Measurements from ENCODE around the gene GRAMD1A. TPM values are rescaled to one million over a fixed set of nuclear protein-coding genes. Genes with fewer than 3 reads are reported as not detected.

The GRAMD1A gene
- total RNA-seq, 3 donors from 2014 or later, result 30.6 to 56.0 (median 38.6) TPM

DNA sequence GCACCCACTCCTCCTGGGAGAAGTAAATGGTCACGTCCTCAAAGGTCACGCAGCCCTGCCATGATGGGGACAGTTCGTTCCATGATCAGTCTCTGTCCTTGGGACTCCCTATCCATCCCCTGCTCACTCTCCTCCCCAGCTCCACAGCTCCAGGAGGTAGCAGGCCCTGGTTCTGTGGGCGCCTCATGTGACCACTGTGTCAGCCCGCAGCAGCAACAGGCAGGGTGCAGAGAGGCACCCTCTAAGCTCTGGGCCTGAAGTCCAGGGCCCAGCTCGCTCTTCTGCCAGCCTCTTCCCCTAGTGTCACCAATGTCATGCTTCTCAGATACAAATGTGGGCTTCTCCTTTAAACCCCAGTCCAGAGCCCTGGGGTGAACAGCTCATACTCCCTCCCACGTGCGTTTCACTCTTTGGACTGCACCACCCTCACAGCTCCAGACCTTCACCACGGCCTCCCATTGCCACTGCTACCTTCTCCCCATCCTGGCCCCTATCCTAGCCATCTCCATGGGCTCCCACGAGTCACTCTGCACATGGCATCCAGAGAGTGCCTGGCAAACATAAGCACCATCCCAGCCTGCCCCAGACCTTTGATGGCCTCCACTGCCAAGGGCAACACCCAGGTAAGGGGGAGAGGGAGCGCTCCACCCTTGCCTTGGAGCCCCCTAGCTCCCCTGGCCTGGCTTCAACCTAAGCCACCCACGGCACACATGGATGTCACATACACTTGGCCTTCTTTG is 39.0 kb upstream of the GRAMD1A start:
- Histone ChIP-seq H3K27me3 (no peaks in the 10 kb centered on the region), H3K36me3 (peaks cover 30% of the 10 kb centered on the region), H3K9me3 (peaks cover 49 to 57% of the 10 kb centered on the region in 2 donors), H3K4me1 (peaks cover 0 to 8% of the 10 kb centered on the region in 2 donors), H3K4me3 (no peak overlapping the region), H3K27ac (no peak overlapping the region)
- intact Hi-C loops (cut with DNase I; ENCODE audit: low total_unique reads), result no loop called here
- TF ChIP-seq POLR2AphosphoS5 (IDR thresholded peaks at IDR 0.05) (no peak), POLR2A (IDR thresholded peaks at IDR 0.05) (no peak)
- TF ChIP-seq, protein P1, sequence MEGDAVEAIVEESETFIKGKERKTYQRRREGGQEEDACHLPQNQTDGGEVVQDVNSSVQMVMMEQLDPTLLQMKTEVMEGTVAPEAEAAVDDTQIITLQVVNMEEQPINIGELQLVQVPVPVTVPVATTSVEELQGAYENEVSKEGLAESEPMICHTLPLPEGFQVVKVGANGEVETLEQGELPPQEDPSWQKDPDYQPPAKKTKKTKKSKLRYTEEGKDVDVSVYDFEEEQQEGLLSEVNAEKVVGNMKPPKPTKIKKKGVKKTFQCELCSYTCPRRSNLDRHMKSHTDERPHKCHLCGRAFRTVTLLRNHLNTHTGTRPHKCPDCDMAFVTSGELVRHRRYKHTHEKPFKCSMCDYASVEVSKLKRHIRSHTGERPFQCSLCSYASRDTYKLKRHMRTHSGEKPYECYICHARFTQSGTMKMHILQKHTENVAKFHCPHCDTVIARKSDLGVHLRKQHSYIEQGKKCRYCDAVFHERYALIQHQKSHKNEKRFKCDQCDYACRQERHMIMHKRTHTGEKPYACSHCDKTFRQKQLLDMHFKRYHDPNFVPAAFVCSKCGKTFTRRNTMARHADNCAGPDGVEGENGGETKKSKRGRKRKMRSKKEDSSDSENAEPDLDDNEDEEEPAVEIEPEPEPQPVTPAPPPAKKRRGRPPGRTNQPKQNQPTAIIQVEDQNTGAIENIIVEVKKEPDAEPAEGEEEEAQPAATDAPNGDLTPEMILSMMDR (IDR thresholded peaks at IDR 0.05), result no peak
- DNase-seq (ENCODE audit: low spot score in 2 of 2), result no peak

DNA sequence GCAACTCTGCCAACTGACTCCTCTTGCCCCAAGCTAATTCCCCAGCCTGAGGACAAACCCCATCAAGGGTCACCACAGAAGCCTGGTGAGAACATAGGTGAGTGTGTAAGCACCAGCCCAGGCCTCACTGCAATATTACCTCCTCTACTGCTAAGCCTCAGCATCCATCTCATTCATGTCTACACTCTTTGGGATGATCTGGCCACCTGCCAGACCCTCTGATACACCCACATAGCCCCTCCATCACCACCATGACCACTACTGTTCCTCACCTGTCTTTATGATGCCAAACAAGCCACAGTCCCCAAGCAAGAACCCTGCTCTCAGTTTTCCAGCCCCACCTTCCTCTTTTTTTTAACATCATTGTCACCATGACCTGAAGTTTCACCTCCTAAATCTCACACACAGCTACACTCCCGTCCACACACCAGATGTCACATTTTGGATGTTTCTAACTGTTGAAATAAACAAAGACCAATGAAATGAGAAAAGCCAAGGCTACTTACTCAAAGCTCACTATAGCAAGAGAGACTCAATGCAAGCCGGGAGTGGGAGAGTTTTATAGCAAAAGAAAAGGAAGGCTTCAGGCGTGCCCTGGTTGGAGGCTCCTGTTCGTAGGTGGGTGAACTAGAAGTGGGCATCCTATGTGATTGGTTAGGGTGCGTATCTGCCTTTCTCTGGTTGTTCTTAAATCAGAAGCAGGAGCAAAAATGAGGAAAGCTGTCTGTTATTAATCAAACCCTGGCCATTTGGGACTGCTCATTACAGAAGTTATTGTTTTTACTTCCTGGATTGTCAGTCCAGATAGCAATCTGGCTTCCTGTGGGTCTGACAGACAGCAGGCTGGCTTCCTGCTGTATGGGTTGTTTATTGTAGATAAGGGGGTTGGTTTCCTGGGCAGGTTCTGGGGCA is 38.1 kb upstream of the GRAMD1A start:
- Histone ChIP-seq H3K4me3 (peak overlapping the region in 2 of 3 donors; percentile 95), H3K4me1 (peaks cover 0 to 8% of the 10 kb centered on the region in 2 donors), H3K9me3 (peaks cover 44 to 48% of the 10 kb centered on the region in 2 donors), H3K27me3 (no peaks in the 10 kb centered on the region), H3K27ac (peak overlapping the region; percentile 60 to 75), H3K36me3 (peaks cover 30% of the 10 kb centered on the region)
- TF ChIP-seq POLR2AphosphoS5 (IDR thresholded peaks at IDR 0.05) (peak in 1 of 3 donors; percentile 37), POLR2A (IDR thresholded peaks at IDR 0.05) (no peak)
- intact Hi-C loops (cut with DNase I; ENCODE audit: low total_unique reads), result no loop called here
- no peak for DNase-seq (ENCODE audit: low spot score in 2 of 2)

DNA sequence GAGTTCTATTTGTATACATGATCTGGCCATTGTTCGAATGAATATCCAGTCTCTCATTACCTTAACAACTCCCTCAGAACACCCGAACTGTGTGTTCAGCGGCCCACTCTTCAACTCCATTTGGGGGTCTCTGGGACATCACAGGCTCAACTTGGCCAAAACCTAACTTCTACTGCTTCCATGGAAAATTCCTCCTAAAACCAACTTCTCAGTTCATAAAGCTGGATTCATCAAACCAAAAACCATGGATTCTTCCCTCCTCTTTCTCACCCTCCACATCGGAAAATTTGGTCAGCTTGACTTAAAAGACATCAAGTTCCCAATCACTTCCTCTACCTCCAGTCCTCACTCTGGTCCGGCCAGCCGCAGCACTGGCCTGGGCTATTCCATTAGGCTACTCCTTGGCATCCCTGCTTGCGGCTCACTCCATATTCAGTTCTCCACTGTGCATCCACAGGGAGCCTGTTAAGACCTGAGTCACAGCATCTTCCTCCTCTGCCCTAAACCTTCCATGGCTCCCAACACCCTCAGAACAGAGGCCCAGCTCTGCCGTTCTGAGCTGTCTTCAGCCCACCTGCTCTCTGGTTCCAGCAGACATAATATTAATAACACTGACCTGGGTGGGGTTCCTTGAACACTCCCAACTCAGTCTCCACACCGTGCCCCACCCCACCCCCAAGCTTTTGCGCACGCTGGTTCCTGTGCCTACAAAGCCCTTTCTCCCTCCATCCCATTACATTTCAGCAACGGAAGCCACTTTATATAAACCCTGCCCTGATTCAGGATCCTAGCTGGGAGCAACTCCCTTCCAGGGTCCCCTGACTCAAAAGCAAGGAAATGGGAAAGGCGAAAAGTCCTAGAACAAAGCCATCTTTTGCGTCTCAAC is 37.2 kb upstream of the GRAMD1A start:
- intact Hi-C loops (cut with DNase I; ENCODE audit: low total_unique reads), result no loop called here
- peaks cover 39% of the 10 kb centered on the region in 2 donors for H3K9me3 ChIP-seq
- no peaks in the 10 kb centered on the region for H3K27me3 ChIP-seq
- H3K4me1 ChIP-seq, result peaks cover 0 to 8% of the 10 kb centered on the region in 2 donors
- peak overlapping the region; percentile 60 to 75 for H3K27ac ChIP-seq
- DNase-seq (ENCODE audit: low spot score in 2 of 2), result no peak
- no peak for TF ChIP-seq POLR2A (IDR thresholded peaks at IDR 0.05)
- TF ChIP-seq POLR2AphosphoS5 (IDR thresholded peaks at IDR 0.05), result no peak
- TF ChIP-seq, protein P1 (IDR thresholded peaks at IDR 0.05), result no peak
- peak overlapping the region; percentile 94 to 95 (median 95) for H3K4me3 ChIP-seq
- H3K36me3 ChIP-seq, result peaks cover 24% of the 10 kb centered on the region

DNA sequence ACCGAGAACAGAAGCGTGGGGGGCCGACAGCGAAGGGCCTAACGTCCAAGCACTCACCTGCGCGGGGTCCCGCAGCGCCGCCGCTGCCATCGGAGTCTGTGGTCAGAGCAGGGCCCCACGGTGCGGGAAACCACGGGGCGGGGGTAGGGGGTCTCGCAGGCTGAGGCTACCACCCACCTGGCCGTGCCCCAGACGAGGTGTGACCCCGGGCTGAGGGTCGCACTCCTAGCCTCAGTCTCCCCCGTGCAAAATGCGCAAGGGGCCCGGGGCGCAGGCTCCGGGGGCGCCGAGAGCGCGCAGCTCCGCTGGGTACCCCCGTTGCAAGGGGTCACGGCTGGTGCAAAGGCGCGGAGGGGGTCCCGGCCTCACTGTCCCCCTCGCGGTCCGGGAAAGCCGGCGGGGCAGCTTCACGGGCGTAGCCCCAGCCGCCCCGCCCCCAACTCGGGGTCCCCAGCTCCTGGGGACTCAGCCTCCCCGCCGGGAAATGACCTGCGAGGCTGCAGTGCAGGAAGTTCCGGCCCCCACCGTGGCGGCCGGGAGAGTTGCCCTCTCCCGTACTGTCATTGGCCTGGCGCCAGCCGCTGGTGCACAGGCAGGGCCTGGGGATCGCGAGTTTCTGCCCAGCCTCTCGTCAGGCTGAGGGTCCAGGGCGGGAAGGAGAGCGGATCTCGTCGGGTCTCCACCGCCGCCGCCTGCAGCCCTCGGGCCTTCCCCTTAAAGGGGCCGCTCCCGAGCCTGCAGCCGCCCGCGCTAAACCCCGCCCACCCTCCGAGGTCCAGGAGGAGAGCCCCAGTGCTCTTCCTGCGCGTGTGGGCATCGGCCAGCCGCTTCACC is 36.3 kb upstream of the GRAMD1A start, which contains the start of gene ZNF792:
ZNF792 (minus strand) TSS at position 657 of the 834 bp plus-strand sequence; CDS start at position 90, 567 bp downstream.
- DNase-seq (ENCODE audit: low spot score in 2 of 2), result peak; percentile 34 to 59
- H3K36me3 ChIP-seq, result peaks cover 15% of the 10 kb centered on the region
- peak within 1 kb of the TSS; percentile 94 to 95 (median 95) for H3K4me3 ChIP-seq
- H3K27me3 ChIP-seq, result no peaks in the 10 kb centered on the region
- peaks cover 0 to 8% of the 10 kb centered on the region in 2 donors for H3K4me1 ChIP-seq
- H3K9me3 ChIP-seq, result peaks cover 31 to 34% of the 10 kb centered on the region in 2 donors
- TF ChIP-seq POLR2AphosphoS5 (IDR thresholded peaks at IDR 0.05), result no peak
- TF ChIP-seq, protein P1 (IDR thresholded peaks at IDR 0.05), result no peak
- H3K27ac ChIP-seq, result peak within 1 kb of the TSS; percentile 60 to 75
- intact Hi-C loops (cut with DNase I; ENCODE audit: low total_unique reads), result no loop called here

Data from breast epithelium (tissue), 4 donors.